Colonic mucosa (tissue), 4 donors: ENCODE results near the gene SUDS3. TPM values are rescaled to one million over a fixed set of nuclear protein-coding genes. Genes with fewer than 3 reads are reported as not detected.

Experiments
- DNase-seq: peaks from one replicate; pipeline ENCODE4 v3.0.0-alpha.2; 2020
- H3K27ac ChIP-seq: fragments of 200-600 bp; one replicate; pipeline ENCODE4 v1.8.0; 2021
- H3K27me3 ChIP-seq: fragments of 200-600 bp; one replicate; pipeline ENCODE4 v1.8.0; 2021
- H3K36me3 ChIP-seq: fragments of 200-600 bp; one replicate; pipeline ENCODE4 v1.8.0; 2021
- H3K4me1 ChIP-seq: fragments of 200-600 bp; one replicate; pipeline ENCODE4 v1.8.0; 2021; ENCODE audit warnings: mild to moderate bottlenecking
- H3K4me3 ChIP-seq: fragments of 200-600 bp; one replicate; pipeline ENCODE4 v1.8.0; 2021
- H3K9ac ChIP-seq, 2 donors: one replicate each; pipeline ENCODE4 v1.7.0; 2013; ENCODE audit warnings: control low read depth in 2 of 2, low read depth in 2 of 2, low read length in 2 of 2
- H3K9me3 ChIP-seq: fragments of 200-600 bp; one replicate; pipeline ENCODE4 v1.8.0; 2021
- intact Hi-C: fragments of 100-400 bp; cut with DNase I; formaldehyde crosslinking; loops from one replicate; pipeline ENCODE4 v1.14.1; 2022
- total RNA-seq, 2 donors: library from RNA; stranded (reverse); fragmentation: NEBNext Ultra II Directional in 1 of 2; extraction: Animal tissue kit (Norgen Biotek cat#: 25700) in 1 of 2; gene quantifications; one replicate each; pipeline ENCODE4 v1.2.1, GENCODE V29; 2021
- TF ChIP-seq, protein P1 (sequence below): fragments of 200-600 bp; IDR thresholded peaks from one replicate; pipeline ENCODE4 v1.8.0; 2022; ENCODE audit warnings: antibody characterized with exemption, mild to moderate bottlenecking
- donor health status: healthy.
- donor health status: DM: no; HTN: no; CAD: no.
- donor health status: DM: no; HTN: no; CAD: no.

The SUDS3 gene
- total RNA-seq, 2 donors from 2014 or later, result 42.0 to 51.8 TPM

DNA sequence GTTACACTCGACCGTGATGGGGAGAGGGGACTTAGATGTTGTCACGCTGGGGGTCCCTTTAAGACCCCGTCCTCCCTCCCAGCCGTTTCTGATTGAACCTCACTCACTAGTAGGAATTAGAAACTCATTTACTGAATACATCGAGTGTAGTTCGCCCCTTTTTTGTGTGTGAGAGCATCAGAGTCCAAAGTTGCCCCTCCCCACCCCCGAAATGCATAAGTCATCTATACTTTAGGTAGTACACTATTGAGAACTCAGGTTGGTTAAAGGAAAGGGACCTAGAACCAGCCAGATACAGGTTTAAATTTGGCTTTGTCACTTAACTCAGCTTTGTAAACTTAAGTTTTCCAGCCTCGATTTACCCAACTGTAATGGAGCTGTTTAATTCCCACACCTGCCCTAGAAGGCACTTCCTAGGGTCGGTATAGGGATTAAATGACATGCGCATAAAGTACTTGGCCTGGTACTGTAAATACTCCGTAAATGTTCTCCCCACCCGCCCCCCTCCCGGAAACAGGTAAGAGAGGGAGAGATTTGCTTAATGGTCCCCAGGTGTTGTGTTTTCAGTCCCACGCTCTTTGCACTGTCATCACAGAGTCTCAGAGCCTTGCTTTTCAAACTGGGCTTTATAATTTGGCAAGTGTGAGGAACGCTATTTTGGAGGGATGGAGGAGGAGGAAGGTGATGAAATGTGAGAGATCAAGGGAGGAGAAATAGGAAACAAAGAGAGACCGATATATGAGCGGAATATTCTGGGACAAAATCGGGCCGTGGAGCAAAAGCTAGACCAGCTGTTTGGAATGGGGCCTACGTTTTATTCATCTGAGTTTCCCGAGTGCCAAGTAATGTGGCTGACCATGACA is 897 bp downstream of the SUDS3 start:
- Histone ChIP-seq H3K27ac (peak overlapping the region; percentile 93), H3K27me3 (no peaks in the 10 kb centered on the region), H3K9ac (peak overlapping the region; percentile 89 to 94), H3K36me3 (peaks cover 6% of the 10 kb centered on the region), H3K9me3 (no peaks in the 10 kb centered on the region), H3K4me1 (no peaks in the 10 kb centered on the region), H3K4me3 (peak overlapping the region; percentile 98)
- TF ChIP-seq, protein P1, sequence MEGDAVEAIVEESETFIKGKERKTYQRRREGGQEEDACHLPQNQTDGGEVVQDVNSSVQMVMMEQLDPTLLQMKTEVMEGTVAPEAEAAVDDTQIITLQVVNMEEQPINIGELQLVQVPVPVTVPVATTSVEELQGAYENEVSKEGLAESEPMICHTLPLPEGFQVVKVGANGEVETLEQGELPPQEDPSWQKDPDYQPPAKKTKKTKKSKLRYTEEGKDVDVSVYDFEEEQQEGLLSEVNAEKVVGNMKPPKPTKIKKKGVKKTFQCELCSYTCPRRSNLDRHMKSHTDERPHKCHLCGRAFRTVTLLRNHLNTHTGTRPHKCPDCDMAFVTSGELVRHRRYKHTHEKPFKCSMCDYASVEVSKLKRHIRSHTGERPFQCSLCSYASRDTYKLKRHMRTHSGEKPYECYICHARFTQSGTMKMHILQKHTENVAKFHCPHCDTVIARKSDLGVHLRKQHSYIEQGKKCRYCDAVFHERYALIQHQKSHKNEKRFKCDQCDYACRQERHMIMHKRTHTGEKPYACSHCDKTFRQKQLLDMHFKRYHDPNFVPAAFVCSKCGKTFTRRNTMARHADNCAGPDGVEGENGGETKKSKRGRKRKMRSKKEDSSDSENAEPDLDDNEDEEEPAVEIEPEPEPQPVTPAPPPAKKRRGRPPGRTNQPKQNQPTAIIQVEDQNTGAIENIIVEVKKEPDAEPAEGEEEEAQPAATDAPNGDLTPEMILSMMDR, result no peak
- intact Hi-C loops, result loop anchor here (2.0 to 5.0 kb wide), 2 partner anchors 194 to 255 kb away; no protein-coding TSS in a partner anchor
- DNase-seq, result no peak

DNA sequence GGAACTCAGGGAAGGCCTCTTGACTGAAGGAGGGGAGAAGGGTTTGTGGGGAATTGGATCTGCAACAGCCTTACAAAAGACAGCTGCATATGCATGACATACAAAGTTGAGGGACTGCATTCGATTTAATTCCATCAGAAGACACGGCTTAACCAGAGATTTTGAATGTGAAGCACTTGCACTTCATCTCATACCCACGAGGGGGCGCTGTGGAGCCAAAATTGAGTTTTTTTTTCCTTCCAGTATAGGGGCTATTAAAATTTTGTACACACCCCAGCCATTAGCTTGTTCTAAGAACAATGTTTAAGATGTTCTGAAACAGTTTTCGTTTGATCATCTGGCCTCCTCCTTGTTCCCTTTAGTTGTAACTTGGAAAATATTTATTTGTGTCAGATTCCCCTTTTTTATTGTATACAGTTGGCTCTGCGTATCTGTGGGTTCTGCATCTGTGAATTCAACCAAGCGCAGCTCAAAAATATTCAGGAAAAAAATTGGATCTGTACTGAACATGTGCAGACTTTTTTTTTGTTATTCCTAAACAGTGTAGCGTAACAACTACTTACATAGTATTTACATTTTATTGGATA is 1.6 kb downstream of the SUDS3 start:
- peaks cover 6% of the 10 kb centered on the region for H3K36me3 ChIP-seq
- H3K27ac ChIP-seq, result peak overlapping the region; percentile 93
- peak; percentile 76 for DNase-seq
- no peaks in the 10 kb centered on the region for H3K9me3 ChIP-seq
- H3K27me3 ChIP-seq, result no peaks in the 10 kb centered on the region
- TF ChIP-seq, protein P1, result peak; percentile 99
- no peaks in the 10 kb centered on the region for H3K4me1 ChIP-seq
- intact Hi-C loops, result loop anchor here (2.0 to 5.0 kb wide), 2 partner anchors 195 to 256 kb away; no protein-coding TSS in a partner anchor
- H3K4me3 ChIP-seq, result peak overlapping the region; percentile 98
- H3K9ac ChIP-seq, result peak overlapping the region in 1 of 2 donors; percentile 89

DNA sequence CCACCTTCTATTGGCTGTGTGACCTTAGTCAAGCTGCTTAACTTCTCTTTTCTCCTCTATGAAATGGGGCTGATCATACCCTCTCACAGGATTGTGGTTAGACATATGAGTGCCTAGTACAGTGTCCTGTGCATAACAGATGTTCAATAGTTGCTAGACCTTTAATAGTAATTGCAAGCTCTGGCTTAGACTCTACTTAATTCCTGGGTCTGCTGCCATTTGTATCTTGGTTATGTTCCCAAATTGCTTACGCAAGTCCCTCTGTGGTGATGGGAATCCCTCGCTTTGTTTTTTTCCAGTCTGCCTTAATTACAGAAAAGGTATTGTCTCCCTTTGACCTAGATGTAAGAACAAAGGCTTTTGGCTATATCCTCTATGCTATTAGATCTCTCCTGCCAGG is 15.1 kb downstream of the SUDS3 start:
- Histone ChIP-seq H3K9me3 (no peaks in the 10 kb centered on the region), H3K9ac (no peak overlapping the region), H3K36me3 (peaks cover 27% of the 10 kb centered on the region), H3K4me1 (no peaks in the 10 kb centered on the region), H3K27ac (no peak overlapping the region), H3K27me3 (no peaks in the 10 kb centered on the region), H3K4me3 (no peak overlapping the region)
- no peak for DNase-seq
- intact Hi-C loops, result no loop called here
- TF ChIP-seq, protein P1, result no peak

DNA sequence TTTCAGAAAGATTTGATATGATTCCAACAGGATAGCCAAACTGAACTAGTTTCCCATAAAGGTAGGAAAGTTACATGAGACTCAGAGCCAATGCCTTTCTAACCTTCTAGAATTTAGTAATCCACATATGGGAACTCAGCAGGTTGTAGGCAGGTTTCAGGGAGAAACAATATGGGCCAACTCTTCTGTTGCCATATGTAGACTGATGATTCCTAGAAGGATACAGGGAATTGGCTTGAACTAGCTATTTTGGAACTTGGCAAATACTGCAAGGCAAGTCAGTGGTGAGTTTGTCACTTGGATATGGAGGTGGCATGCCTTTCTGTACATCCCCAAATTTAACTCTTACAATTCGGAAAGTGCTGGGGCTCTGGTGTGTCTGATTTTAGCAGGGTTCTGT is 15.5 kb downstream of the SUDS3 start:
- no peak for DNase-seq
- Histone ChIP-seq H3K36me3 (peaks cover 27% of the 10 kb centered on the region), H3K9me3 (no peaks in the 10 kb centered on the region), H3K9ac (no peak overlapping the region), H3K27me3 (no peaks in the 10 kb centered on the region), H3K4me1 (no peaks in the 10 kb centered on the region), H3K27ac (no peak overlapping the region), H3K4me3 (no peak overlapping the region)
- intact Hi-C loops, result no loop called here
- TF ChIP-seq, protein P1, result no peak

DNA sequence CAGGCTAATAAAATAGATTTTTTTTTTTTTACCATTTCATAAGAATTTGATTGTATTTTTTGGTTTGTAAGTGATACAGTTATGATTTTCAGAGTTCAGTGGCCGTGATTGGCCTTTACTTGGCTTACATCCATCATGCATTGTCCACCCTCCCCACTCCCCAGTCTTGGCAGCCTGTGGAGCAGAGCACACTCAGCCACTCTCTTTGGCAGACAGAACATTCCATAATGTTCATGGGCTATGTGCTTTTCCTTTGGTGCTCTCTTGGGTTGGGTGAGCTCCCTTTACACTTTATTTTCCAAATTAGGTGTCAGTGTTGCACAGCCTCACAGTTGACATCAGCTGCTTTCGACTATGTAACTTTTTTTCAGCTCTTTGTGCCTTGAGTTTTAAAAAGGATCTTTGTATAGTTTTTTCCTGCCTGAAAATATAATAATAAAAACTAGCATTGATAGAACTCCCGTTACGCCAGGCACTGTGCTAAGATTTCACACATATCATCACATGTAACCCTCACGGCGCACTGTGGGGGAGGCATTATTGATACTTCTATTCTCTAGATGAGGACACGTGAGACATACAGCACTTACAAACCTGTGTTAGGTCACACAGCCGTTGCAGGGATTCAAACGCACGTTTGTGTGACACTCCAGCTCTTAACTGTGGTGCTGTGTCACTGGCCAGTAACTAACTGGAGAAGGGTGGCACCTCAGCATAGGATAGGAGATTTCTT is 21.5 kb downstream of the SUDS3 start:
- Histone ChIP-seq H3K9ac (no peak overlapping the region), H3K27ac (no peak overlapping the region), H3K36me3 (peaks cover 9% of the 10 kb centered on the region), H3K27me3 (no peaks in the 10 kb centered on the region), H3K4me1 (no peaks in the 10 kb centered on the region), H3K9me3 (no peaks in the 10 kb centered on the region), H3K4me3 (no peak overlapping the region)
- intact Hi-C loops, result no loop called here
- DNase-seq, result no peak
- TF ChIP-seq, protein P1, result no peak
